CD4-positive, alpha-beta T cell treated with Interleukin-2 at 100 ng/mL for 4 hours (primary cell): ENCODE data around the gene MAP2K4.

Source experiments
- DNase-seq: peaks from one replicate; pipeline ENCODE4 v3.0.0-alpha.2; 2020; ENCODE audit warnings: low spot score

MAP2K4 gene

DNA sequence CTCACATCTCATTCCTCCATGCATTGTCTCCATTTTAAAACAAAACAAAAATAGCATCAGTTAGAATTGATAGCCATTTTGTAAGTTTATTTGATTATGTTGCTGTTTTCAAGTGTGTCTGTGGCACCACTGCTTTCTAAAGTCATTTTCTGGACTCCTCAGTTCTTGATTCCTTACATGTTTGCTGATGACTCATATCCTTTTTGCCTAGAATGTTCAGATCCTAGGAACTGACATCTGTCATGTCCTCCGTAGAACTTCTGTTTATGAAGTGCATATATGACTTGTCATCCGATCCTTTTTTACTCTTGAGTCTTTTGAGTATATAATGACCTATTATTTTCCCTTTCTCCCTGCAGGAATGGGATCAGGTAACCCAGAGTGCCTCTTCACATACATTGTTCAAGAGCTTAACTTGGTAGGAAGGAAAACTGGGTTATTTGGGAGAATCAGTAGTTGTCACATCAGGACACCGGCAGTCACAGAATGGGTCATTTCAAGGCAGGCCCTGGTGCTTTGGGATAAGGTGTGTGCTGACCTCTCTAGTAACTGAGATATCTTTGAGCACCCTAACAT lies 69.2 kb downstream of the MAP2K4 start:
- no peak for DNase-seq

DNA sequence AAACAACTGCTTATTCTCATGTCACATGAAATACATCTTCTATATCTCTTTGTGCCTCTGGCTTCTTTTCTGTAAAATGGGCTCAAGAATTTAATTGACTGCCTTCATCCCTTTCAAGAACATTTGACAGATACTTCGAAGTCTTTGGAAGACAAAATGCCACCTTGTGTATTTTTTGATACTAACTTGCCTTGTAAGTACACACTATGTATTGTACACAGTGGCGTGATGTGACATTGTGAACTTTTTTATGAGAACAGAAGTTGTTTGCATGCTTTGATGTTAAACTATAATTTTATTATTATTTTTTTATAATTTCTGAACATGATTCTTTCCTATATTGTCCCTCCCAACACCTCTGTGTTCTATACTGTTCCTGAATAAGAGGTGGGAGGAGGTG lies 73.7 kb downstream of the MAP2K4 start:
- no peak for DNase-seq

DNA sequence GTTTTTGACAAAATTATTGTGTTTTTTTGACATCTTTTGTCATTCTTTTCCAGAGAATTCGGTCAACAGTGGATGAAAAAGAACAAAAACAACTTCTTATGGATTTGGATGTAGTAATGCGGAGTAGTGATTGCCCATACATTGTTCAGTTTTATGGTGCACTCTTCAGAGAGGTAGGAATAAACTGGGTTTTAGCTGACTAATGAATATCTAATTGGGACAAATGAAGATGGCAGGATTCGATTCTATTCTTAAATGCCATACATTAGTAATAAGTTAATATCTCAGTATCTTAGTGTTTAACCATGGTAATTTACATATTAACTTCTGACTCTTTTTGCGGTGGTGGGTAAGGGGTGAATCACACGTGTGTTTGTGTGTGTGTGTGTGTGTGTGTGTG lies 74.8 kb downstream of the MAP2K4 start:
- DNase-seq = no peak

DNA sequence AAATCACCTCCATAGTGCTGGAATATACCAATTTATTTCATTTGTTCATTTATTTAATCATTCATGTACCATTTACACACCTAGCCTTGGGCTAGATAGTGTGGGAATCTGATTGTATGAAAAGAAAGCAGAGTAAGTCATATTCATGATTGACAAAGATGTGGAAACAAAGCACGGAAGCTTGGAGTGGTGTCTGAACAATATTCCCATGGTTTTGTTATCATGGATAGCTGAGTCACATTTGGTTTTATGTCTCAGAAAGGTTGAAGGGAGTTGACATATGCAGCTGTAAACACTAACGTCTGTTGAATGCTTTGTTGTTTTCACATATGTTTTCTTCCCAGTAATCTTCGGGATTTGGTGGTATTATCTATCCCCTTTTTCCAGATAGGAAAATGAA lies 76.6 kb downstream of the MAP2K4 start:
- DNase-seq = no peak

DNA sequence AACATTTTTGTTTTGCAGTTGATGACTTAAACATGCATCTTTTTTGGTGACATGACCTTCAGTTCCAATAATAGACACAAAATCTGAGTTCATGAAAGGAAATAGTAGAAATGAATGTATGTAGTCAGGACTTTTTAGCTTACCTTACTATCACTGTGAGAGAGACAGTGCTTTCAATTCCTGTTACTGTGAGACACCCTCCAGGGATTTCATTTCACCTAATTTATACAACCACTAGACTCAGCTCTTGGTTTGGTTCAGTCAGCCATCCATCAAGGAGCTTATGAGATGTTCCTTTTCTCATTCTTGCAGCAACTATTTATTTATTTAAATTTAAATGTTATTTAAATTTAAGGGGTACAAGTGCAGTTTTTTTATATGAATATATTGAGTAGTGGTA lies 77.9 kb downstream of the MAP2K4 start:
- DNase-seq = no peak

DNA sequence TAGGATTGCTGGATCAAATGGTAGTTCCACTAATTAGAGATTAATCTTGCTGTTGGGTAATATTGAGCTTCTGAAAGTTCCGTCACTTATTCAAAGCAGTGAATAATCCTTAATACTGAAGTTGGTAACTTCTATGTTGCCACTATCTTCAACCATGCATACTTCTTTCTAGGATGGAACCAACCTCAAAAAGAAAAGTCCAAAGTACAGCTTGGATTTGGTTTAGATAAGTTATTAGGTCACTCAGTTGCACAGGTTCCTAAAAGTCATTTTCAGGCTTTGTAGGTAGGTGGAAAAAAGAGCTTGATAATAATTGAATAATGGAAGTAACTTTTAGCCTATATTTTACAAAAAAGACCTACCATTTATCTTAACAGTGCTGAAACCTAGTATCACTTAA lies 78.7 kb downstream of the MAP2K4 start:
- no peak for DNase-seq

DNA sequence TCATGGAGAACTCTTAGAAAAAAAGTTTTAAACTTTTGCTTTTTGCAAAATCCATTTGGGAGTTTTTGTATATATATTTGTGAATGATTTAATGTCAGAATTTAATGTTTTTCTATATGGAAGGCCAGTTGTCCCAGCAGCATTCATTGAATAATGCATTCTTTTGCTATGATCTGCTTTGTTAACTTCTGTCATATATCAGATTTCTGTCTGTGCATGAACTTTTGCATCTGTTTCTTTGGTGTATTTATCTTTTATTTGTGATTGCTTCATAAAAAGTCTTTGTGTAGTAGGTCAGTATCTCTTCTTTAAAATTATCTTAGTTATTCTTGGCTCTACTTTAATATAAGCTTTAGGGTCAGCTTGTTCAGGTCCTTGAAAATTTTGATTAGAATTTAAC lies 84.2 kb downstream of the MAP2K4 start:
- DNase-seq = no peak

DNA sequence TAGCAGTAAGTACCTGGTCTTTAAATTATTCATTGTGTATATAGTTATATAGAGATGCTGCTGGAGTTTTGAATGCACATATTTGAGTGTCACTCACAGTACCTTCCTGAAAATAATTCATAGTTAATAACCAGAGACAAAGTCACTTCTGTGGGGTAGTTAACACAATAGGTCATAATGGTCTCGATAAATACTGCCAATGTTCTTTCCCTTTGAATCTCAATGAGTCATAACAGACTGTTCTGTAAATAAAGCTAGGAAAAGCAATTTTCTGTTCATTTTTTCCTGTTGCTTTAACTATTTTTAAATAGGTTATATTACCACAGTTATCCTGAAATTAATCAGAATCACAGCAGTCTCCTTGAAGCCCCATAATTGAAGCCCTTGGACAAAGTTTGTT lies 87.2 kb downstream of the MAP2K4 start:
- DNase-seq = no peak

DNA sequence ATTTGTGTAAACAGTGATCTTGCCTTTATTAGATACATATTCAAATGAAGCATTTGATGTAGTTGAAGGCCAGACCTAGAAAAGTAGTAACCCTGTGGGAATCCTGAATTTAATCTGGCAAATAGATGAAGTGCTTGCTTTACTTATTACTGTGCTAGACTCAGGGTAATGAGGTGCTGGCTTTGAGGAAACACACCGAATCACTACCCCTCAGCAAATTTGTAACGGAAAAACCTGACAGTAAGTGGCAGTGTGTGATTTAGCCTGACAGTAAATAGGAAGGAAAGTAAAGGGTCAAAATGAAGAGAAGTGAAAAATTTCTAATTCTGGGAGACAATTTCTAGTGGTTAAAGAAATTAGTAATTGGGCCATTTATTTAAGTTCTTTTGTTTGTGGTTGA lies 90.2 kb downstream of the MAP2K4 start:
- DNase-seq = no peak

DNA sequence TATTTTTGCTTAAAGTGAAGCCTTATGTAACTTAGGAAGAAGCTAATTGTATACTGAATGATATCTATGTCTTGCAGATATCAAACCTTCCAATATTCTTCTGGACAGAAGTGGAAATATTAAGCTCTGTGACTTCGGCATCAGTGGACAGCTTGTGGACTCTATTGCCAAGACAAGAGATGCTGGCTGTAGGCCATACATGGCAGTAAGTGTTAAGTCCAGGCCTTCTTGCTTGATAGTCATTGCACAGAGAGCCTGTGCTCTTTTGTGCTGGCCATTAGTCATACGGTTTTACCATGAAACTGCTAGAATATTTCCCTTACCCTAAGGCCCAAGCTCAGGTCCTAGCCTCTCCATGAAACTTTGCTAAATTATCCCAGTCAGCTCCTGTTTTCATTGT lies 92.5 kb downstream of the MAP2K4 start:
- no peak for DNase-seq

DNA sequence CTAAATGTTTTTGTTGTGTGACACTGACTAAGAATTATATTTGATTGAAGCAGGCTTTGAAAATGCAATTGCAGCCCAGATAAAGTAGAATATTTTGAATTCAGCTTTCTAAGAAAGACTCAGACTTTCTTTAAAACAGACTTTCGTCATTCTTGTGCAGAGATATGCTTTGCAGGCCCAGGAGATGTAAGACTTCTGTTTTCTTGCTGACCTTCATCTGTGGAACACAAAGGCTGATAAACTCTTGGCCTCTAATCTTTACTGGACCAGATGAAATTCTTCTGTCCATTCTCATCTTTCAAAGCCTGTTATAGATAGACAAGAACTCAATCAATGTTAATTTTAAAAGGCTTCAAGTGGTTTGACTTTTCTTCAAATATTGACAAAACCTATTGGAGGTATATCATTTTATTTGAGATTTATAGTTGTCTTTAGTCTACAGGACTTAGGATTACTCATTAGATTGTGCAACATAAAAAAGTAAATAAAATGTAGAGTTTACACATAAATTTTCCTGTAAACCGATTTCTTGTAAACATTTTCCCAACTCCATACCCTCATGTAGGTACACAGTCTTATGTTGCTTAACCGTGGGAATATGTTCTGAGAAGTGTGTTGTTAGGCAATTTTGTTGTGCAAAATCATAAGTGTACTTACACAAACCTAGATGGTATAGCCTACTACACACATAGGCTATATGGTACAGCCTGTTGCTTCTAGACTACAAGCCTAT lies 94.2 kb downstream of the MAP2K4 start:
- no peak for DNase-seq

DNA sequence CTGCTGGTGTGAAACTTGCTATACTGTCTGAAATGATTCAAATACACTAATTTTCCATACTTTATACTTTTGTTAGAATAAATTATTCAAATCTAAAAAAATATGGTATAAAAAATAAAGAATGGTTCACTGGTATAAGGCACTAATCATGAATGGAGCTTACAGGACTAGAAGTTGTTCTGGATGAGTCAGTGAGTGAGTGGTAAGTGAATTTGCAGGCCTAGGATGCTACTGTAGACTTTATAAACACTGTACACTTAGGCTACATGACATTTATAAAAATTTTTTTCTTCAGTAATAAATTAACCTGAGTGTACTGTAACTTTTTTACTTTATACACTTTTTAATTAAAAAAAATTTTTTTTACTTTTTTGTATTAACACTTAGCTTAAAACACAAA lies 95.5 kb downstream of the MAP2K4 start:
- no peak for DNase-seq

DNA sequence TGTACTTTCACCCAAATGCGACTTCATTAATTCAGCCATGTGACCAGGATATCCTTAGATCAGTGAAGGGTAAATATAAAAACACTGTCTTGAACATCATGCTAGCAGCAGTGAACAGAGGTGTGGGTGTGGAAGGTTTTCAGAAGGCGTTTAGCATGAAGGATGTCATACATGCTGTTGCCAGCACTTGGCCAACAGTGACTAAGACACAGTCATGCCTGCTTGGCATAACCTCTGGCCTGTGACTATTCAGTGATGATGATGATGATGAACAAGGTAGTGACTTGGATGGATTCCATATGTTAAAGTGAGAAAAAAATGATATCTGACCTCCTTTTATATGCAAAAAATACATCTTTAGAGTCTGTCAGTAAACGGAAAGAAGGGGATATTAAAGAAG lies 97.9 kb downstream of the MAP2K4 start:
- DNase-seq = no peak

DNA sequence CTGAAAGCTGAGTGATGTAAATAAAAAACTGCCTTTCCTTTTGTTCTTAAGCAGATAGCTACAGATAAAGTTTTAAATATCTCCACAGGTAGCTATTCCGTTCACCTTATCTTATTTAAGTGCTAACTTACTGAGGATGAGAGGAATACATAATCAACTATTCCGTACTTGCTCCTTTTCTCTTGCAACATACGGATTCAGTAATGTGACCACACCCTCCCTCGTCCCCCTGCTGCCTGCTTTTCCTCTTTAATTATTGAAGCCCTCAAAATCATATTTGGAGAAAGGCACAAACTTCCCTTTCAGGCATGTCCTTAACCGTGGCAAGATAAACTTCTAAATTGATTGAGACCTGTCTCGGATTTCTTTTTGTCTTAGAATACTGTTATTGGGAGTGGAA lies 101.4 kb downstream of the MAP2K4 start:
- DNase-seq = no peak

DNA sequence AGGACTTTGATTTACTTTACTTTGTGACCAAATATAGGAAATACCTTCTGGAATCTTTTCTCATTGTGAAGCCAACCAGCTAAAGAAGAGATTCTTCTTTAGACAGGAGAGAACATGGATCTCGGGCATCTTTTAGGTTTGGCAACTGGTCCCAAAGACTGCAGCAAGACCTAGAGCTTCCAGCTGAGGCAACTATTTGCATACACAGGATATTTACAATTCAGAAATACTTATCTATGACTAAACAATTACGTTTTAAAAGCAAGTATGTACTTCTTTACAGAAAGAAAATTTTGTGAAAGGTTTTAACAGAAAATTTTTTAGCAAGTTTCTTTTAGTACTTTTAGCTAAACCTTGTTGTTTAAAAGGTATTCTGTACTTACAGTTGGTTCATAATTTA lies 106.5 kb downstream of the MAP2K4 start:
- no peak for DNase-seq

DNA sequence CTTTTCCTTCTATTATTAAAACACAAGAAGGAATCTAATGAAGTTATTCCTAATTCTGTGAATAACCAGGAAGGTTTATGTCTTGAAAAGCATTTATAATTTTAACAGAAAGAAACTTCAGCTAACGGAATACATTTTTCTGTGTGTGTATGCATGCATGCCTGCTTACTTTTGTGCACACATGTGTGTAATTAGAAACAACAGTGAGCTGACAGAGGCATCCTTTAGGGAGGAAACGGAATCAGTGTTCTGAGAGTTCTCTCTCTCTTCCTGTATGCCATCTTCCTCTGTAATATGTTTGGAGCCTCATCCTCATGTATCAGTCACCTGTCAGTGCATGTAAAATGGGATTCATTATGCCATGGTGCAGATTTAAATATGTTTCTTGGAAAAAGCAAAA lies 107.0 kb downstream of the MAP2K4 start:
- no peak for DNase-seq

DNA sequence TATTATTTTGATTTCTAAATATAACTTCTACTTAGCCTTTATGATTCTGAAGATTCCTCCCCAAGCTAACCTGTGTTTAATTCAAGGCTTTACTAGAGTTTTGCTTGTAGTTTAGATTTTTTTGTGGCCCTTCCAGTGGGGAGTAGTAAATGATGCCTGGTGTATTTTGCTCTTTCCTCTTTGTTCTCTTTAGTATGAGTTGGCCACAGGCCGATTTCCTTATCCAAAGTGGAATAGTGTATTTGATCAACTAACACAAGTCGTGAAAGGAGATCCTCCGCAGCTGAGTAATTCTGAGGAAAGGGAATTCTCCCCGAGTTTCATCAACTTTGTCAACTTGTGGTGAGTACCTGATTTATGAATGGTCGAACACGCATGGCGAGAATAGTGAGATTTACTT lies 108.3 kb downstream of the MAP2K4 start:
- DNase-seq = no peak

DNA sequence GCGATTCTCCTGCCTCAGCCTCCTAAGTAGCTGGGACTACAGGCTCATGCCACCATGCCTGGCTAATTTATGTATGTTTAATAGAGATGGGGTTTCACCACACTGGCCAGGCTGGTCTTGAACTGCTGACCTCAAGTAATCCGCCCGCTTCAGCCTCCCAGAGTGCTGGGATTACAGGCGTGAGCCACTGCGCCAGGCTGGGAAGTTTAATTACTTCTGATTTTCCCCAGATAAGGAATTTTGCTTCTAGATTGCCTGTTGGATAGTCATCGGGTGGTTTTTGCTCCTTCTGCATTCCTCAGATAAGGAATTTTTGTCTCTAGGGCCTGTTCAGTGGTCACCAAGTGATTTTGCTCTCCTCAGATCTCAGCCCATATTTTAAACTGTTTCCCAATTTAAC lies 112.5 kb downstream of the MAP2K4 start:
- no peak for DNase-seq

DNA sequence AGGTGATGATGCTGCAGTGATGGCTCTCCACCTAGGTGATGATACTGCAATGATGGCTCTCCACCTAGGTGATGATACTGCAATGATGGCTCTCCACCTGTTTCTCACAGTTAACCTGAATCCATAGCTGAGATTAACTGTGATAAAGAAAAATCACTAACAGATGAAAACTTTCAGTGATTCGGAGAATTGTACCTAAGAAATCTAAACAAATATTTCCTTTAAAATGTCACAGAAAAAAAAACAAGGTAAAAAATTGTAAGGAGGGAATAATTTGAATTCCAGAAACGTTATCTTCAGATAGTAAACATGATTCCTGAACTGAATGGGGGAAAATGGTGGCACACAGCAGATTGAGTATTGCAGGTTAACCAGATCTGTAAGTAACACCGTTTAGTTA lies 113.4 kb downstream of the MAP2K4 start:
- no peak for DNase-seq

DNA sequence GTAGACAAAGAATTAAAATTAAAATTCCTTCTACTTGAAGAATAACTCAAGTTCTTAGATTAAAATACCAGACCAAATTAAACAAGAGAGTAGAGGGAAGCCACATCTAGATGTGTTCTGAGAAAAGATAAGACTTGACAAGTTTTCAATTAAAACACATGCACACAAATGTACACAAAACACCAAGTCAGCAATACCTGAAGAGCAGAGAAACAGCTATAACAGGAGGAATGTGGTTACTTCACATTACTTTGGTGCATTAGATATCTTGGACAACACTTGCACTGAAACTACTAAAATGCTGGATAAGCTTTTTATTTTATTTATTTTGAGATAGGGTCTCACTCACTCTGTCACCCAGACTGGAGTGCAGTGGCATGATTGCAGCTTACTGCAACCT lies 113.9 kb downstream of the MAP2K4 start:
- no peak for DNase-seq

DNA sequence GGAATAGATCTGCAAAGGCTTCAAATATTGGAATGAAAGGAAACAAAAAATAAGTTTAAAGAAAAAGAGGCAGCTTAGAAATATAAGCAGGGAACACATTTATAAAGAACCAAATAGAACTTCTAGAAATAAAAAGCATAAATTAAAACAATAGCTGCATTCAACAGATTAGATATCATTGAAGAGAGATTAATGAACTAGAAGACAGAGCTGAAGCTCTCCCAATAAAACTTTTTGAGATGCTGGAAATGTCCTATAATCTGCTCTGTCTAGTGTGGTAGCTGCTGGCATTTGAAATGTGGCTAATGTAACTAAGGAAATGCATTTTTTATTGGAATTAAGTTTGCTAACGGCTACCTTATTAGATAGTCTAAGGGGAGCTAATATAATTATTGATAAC lies 115.6 kb downstream of the MAP2K4 start:
- DNase-seq = no peak

DNA sequence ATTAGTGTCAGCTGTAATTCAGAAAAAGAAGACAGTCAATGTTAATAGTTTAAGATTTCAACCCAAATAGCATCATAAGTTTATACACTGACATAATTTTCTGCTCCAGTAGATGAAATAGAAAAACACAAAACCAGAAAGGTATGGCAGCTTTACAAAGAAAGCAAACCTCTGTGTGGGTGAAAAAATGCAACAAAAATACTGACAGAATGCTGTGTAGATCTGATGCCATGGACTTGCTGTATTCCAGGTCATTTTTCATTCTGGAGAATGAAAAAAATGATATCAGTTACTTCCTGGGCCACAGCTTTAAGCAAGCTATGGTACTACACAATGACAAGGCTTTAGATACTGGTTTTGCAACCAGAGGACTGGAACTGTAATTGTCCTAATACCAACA lies 116.0 kb downstream of the MAP2K4 start:
- DNase-seq = no peak

DNA sequence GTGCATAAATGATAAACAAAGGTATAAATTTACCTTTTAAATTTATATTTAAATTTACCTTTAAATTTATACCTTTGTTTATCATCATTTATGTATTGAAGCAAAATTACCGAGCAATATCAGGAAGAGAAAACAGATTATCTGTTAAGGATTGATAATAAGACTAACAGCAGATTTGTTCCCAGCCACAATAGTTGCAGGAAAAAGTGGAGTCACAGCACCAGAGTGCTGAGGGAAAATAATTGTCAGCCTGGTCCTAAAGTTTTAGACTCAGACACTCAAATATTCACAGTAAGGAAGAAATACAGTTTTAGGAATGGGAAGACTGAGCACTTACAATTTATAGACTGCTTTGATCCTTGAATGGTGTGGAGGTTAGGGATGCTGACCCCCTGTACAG lies 117.2 kb downstream of the MAP2K4 start:
- no peak for DNase-seq

DNA sequence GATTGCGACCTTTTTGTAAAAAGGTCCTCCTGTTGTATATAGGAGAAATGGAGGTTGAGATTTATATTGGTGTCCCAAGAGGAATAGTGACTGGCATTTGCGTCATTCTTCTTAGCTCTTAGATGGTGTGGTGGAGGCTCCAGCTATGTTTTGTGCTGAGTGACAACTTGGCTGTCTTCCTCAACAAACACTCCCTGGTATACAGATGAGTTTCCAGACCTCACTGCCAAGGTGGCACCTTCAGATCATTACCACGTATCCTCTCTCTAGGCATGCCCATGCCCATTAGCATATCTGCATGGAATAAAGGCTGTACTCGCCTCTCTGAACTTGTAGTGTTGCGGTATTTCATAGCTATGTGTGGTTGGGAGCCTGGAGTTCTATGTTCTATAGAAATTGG lies 120.0 kb downstream of the MAP2K4 start:
- no peak for DNase-seq
